Body of pancreas (tissue), 4 donors: ENCODE measurements around the gene CHRNA5.

Source experiments
- CTCF ChIP-seq, 7 experiments: fragments of 450-650 bp in 4 of 7; fragments of 200-600 bp in 3 of 7; sonication (generic) in 3 of 7; IDR thresholded peaks; one replicate each; pipeline ENCODE4 v1.5.1; 2016 to 2019; ENCODE audit warnings: antibody characterized with exemption in 7 of 7
- POLR2A ChIP-seq, 3 donors: fragments of 450-650 bp; IDR thresholded peaks; one replicate each; pipeline ENCODE4 v1.6.1; 2016; ENCODE audit warnings: antibody characterized with exemption in 3 of 3, mild to moderate bottlenecking in 2 of 3

GRCh38 chr15:78603467-78603866, 38.1 kb downstream of the CHRNA5 start:
- TF ChIP-seq CTCF (IDR thresholded peaks at IDR 0.05) (no peak), POLR2A (IDR thresholded peaks at IDR 0.05) (no peak)
